CD4-positive, alpha-beta T cell treated with Interleukin-6 for 4 hours (primary cell): ENCODE data around the gene MYO10.
"Not testable (repeated sequence)": the region's sequence is repeated elsewhere in the genome, so short reads cannot be mapped to it uniquely, and the experiment has no call there.

Experiments used
- DNase-seq: peaks from one replicate; pipeline ENCODE4 v3.0.0-alpha.2; 2020; ENCODE audit warnings: mixed read lengths

MYO10 gene

DNA sequence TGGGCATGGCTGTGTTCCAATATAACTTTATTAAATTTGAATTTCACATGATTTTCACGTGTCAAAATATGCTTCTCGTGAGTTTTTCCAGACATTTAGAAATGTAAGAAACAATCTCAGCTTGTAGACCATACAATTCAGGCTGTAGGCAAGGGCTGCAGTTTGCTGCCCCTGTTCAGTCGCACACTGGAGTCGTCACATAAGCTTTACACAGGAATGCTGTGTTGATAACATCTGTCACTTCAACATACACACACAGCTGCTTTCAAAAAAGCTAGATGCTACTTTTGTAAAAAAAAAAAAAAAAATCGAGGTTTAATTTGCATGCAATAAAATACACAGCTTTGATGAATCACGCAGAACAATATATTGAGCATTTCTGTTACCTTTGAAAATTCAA, 77.9 kb downstream of the MYO10 start:
- DNase-seq = no peak

DNA sequence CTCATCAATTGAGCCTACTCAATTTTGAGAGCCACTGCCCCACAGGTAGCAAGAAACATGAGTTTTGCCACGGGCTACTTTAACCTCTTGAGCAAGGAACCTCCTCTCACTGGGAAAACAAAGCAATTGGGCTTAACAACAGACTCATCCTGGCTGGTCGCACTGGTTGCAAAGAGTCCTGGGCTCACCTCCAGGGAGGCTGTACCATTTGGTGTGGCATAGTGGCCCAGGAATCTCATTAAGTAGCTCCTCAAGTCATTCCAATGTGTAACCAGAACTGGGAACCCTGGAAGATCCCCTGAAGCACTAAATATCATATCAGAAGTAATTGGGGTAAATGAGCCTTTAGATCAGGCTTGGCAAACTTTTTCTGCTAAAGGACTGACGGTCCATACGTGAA, 78.5 kb downstream of the MYO10 start:
- DNase-seq = no peak

DNA sequence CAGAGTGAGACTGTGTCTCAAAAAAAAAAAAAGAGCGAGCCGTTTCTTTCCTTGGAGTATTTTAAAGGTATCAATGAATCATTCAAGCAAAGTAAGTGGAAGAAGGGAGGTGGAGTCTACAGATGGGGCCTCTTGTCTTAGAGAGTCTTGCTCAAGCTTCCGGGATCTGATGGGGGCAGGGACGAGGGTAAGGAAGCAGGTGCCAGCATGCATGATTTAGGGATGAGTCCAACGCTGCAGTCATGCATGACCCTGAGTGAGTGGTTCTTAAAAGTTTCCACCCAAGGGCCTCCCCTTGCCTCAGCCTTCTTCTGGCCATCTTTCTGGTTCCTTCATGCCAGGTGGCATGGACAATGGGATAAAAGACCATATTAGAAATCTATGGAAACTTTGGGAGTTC, 79.6 kb downstream of the MYO10 start:
- DNase-seq = no peak

DNA sequence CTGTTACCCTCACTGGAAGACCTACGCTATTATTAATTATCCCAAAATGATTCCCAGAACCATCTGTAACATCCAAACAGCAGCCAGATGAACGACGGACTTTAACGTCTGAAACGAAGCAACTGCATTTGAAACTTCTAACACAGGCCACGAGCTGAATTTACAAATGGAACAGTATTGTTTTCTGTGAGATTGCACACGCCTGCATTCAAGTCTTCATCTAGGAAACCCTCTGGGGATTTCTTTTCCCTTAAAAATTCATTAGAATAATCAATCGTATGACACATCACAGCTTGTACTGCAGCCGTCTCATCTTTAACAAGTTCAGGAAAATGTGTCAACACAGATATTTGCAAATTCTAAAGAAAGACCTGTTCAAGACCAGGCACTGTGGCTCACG, 80.2 kb downstream of the MYO10 start:
- DNase-seq = no peak

DNA sequence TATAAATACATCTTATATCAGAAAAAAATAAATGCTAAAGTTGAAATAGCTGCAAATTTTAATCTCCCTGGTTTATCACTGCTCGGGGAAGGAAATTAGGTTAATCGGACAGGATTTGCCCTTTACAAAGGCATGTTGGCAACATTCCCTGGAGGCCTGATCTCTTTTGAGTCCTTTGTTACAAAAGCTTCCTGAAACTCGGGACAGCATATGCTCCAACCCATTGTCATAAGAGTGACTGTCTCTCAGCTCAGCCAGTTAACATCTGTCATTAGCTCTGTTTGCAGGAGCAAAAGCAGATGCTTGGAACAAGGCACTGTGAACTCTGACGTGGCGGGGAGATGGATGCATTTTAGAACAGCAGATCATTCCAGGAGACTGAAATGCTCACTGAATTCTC, 80.6 kb downstream of the MYO10 start:
- DNase-seq = no peak

DNA sequence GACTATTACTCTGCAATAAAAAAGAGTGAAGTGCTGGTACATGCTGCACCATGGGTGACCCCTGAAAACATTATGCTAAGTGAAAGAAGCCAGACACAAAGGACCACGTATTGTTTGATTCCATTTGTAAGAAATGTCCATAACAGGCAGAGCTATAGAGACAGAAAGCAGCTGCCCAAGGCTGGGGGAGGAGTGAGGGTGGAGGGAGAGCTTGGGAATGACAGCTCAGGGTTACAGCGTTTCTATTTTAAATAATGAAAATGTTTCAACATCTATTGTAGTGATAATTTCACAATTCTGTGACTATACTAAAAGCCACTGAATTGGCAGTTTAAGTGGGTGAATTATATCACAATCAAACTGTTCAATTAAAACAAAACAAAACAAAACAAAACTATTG, 81.7 kb downstream of the MYO10 start:
- DNase-seq = no peak

DNA sequence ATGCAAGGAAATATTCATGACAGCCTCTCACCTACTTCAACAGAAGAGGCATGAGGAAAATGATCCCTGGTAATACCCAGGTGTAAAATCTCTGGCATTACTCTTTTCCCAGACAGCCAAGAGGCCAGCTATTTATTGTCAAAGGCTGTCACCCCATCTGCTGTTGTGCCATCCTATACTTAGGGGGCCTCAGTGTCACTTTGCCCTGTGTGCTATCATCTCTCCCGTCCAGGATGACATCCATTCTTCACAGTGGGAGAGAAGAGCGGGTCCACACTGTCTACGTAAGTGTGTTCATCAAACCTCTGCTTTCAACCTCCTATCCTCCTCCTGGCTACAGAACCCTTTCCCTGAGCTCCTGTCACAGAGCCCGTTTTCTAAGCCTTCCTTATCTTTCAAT, 82.6 kb downstream of the MYO10 start:
- DNase-seq = no peak

DNA sequence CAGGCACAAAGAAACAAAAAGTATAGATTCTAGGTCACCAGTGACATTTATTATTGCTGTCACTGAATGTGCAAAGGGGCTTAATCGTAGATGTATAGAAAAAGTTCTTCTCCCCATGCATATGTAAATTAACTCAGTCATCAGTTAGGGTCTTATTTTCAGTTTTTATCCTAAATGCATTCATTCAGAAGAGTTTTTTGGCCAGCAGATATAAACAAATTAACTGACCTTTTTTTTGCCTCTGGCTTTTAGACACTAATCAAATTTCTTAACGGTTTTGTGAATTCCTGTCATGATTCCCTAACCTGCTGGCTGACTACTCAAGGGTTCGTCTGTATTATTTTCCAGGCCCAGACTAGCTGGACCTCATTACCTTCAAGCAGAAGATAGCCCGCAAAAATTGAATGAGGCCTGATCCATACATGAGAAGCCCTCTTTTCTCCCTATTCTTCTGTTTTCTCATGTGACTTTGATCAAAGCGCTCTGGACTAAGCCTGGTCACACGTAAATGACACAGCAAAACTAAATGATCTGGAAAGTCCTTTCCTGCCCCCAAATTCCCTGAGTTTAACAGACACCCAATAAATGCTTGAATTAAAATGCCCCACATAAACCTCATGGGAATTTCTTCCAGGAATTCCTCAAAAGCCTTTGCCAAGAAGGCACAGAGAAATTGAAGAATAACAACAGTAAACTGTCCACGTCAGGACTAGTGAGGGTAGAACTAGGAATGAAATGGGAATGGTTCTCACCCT, 83.7 kb downstream of the MYO10 start:
- DNase-seq = no peak

DNA sequence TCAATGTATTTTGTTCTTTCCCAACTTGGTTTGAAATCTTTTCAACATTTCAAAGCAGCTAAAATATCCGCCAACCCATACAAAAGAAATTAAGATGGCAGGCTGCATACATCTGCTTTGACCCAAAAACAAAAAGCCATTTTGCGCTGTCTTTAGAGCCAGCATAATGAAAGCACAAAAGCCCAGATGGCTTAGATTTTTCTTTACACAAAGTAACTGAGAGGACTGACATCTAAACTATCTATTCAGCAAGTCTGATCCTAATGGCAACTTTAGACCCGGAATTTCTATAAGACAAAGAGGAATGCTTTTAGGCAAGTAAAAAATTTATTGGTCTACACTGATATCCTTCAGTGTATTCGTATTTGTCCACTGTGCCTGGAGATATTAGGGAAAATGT, 86.3 kb downstream of the MYO10 start:
- no peak for DNase-seq

DNA sequence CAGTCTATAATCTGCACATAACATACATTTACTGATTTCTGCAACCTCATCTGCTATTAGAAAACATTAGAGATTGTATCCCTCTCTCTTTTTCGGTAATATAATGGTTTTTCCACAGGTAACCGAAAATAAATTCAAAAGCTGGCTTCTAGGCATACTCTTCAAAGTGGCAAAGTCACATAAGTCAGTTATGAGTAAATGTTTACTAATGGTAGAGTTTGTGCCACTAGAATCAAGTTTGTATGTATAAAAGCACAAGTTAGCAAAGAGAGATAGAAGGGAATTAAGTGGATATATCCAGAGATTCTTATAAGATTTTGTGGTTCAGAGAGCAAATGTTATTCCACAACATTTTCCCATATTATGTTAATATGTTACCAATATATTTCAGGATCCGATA, 86.9 kb downstream of the MYO10 start:
- DNase-seq = no peak

DNA sequence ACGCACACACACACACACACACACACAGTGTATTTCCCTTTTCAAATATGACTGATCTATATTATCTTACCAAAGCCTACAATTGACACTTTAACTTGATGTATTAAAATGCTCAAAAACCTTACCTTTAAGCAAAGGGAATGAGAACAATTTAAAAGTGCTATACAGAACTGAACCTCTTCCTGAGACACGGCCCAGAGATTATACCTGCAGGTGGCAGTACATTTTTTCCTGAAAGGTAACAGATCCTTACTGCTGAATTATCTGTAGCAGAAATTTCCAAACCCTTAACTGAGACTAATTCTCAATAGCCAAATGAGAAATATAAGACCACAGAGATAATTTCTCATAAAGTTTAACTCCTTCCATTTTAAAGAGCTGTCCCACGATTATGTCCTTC, 91.1 kb downstream of the MYO10 start:
- no peak for DNase-seq

DNA sequence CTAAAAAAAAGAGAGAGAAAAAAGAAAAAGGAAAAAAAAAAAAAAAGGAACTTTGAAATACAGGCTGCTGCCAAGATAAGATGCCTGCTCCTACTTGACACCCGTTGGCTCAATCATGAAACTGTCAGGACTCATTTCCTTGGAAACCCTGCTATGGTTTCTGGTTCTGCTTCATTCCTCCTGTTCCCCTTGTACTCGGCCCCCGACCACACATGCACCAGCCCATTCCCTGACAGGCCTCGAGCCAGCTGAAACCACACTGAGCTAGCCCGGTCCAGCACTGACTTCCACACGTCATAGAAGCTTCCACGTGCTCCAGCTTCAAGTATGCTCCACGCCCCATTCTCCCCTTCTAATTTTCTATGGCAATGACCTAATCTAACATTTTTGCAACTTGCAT, 93.2 kb downstream of the MYO10 start:
- no peak for DNase-seq

DNA sequence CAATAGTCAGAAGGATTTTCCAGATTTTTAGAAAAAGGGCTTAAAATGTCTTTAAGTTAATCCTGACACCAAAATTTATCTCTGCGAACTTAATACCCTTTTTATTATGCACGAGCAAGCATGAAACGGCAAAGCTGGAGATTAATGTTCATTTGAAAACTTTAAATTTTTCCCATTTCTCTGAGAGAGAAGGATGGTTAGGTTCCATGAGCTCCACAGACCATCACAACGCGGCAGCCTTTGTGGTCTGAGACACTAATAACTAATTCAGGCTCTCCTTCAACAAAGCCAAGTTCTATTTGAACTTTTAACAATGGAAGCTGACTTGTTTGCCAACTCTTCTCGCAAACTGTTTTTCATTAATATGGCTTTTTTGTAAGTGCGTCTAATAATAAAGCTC, 94.7 kb downstream of the MYO10 start:
- no peak for DNase-seq

DNA sequence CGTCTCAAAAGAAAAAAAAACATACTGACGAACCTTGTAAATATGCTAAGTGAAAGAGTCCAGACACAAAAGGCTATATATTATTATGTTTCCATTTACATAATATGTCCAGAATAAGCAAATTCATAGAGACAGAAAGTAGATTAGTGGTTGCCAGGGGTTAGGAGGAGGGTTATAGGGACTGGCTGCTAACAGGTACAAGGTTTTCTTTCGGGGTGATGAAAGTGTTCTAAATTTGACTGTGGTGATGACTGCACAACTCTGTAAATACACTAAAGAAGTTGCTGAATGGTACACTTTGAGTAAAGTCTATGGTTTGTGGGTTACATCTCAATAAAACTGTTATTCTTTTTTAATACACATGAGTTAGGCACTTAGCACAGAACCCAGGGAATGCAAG, 98.8 kb downstream of the MYO10 start:
- no peak for DNase-seq

DNA sequence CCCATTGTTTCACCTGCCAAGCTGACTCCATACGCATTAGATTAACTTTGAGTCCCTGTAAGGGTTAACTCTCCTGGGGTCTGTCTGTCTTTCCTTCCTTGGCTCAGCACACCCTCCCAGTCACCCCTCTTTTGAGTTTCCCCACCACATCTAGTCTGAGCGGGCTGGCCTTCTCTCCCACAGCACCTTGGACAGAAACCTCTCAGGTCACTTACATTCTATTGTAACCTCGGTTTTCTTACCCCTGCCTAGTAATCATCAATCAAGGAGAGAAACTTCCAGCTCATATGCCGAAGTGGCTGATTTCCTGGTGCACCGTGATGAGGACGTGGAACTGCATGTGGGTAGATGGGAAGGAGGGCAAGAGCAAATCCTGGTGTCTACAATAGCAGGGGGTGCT, 102.1 kb downstream of the MYO10 start:
- no peak for DNase-seq

DNA sequence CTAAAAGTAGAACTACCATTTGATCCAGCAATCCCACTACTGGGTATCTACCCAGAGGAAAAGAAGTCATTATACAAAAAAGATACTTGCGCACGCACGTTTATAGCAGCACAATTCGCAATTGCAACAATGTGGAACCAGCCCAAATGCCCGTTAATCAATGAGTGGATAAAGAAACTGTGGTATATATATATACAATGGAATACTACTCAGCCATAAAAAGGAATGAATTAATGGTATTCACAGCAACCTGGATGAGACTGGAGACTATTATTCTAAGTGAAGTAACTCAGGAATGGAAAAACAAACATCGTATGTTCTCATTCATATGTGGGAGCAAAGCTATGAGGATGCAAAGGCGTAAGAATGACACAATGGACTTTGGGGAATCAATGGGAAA, 104.8 kb downstream of the MYO10 start:
- not testable (repeated sequence) for DNase-seq

DNA sequence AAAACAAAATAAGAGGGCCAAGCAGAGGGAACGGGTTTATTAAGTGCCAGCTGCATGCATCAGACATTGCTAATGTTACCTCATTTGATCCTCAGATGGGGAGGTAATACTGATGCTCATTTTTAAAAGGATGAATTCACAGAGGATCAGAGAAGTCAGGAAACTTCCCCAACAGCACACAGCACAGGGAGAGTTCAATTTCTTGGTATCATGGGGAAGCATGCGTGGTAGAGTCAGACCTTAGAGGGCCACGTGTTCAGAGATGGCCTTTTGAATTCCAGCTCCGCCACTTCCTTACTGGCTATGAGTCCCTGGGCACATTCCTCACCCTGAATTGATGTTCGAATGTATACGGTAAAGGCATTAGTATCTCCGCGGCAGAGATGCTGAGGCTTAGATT, 108.3 kb downstream of the MYO10 start:
- no peak for DNase-seq

DNA sequence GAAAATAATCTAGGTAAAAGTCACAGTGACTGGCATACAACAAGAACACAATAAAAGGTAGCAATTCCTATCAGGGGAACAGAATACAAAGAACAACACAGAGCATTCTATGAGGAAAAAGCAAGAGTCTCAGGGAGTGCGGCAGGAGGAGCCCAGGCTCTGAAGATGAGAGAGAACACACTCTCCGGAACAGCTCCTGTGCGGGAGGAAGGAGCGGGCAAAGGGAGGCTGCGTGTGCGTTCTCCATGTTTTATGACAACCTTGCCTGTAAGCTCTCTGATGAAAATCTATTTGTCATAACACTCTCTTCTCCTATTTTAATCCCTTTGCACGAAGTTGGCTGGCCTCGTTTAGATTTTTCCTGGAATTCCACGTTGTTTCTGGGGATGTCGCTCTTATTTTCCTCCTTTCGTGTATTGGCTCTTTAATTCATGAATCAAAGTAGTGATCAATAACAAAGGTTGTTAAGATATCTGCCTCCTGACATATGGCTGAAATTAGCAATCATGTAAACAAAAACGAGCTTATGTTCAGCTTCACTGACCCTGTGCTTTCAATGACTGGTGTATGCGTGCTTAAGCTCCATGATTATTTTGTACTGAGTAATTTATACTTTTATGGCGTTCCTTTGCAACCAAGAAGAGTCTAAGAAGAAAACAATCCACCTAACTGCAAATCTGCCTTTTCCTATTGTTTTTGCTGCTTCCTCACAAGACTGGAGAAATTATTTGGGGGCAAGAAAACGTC, 109.5 kb downstream of the MYO10 start:
- DNase-seq = no peak

DNA sequence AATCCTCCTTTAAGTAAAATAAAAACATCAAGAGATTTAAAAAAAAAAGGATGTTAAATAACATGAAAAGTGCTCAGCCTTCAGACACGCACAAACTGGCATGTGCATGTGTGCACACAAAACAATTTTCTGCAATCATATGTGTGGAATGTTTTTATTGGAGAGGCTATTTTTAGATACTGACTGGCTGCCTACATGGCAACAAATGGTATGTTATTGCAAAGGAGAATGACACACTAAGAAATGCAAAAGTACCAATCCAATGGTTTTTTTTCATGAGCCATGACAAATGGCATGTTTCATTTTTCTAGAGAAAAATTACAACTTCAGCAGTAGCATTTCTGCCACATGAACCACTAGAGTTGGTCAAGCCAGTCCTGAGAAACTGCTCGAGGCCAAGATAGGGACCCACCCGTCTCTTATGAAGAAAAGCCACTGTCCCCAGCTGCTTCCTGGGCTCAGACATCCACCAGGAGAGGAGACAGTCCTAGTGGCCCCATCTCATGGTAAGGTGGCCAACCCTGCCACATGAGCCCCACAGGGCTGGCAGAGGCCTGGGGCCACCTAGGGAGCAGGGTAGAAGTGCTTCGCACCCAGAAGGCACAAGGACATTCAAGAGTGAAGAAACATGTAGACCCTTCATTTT, 116.4 kb downstream of the MYO10 start:
- no peak for DNase-seq

DNA sequence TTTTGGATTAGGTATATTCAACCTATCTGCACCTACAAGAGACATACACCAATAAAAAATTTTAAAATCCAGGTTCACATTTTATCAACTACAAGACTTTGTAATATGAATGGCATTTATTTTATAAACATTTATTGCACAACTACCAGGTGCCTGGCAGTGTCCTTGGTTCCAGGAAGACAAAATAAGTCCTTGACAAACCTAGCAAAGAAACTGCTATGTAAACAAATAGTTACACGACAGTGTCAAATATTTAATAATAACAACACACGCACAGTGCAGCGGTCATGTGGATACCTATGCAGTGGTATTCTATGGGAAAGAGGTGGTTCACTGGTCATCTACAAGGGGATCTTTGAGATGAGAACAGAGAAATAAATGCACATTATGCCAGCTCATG, 120.7 kb downstream of the MYO10 start:
- no peak for DNase-seq

DNA sequence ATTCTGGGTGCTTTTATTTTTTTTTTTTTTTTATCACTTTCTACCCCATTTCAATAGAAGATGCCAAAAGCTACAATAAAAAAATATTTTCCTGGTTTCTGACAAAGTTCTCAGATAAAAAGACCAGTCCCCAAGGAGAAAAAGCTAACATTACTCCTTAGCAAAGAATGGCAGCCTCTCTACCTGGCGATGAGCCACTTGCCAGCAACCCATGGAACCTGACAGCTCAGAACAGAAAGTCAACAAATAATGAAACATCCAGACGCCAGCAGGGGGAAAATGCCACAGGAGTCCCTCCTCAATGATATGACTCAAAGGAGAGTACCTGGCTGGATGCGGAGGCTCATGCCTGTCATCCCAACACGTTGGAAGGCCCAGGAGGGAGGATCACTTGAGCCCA, 123.2 kb downstream of the MYO10 start:
- no peak for DNase-seq

DNA sequence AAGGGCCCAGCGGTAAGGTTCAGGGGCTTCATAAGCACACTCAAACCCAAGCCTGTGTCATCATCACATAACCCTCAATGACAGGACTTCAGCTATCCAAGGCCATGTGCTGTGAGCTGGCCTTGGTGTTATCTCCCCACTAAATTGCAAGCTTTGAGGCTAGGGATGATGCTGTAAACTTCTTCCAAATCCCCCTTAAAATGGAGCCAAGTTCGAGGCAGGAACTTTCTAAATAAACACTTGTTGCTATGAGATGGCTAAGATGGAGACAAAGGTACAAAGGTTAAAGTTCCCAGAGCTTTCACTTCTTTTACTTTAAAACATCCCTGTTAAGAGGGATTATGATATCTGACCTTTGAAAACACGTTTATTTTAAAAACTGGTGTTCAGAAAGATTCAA, 123.6 kb downstream of the MYO10 start:
- no peak for DNase-seq

DNA sequence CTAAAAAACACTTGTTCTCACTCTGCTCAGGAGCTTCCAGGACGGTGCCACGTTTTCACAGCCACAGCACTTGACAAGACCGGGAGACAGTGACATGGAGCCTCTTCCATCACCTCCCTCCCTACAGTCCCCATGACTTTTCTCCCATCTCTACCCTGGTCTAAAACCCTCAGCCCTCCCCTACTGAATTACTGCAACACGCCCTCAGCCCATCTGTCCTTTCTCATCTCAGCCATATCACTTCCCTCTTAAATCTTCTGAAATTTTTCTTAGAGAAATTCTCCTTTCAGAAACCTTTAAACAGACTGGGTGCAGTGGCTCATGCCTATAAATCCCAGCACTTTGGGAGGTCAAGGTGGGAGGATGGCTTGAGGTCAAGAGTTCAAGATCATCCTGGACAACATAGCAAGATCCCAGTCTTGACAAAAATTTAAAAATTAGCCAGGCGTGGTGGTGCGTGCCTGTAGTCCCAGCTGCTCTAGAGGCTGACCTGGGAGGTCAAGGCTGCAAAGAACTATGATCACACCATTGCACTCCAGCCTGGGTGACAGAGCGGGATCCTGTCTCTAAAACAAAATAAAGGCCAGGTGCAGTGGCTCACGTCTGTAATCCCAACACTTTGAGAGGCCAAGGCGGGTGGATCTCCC, 125.8 kb downstream of the MYO10 start:
- DNase-seq = no peak
